ENCODE measurements around the gene CPLX3. TPM values are rescaled to one million over a fixed set of nuclear protein-coding genes. Genes with fewer than 3 reads are reported as not detected.

CPLX3 gene
- total and polyA plus RNA-seq, 2 of the 8 experiments (the other 6 are each of a cell fraction or from before 2014, with no cell fraction given) = 0.17 TPM; not detected in 1

- TF ChIP-seq SP1 (IDR thresholded peaks at IDR 0.05; ENCODE audit: low read depth, low read length) (no peak), RXRA (IDR thresholded peaks at IDR 0.05; ENCODE audit: insufficient read depth, low read depth, low read length) (no peak), SAP30 (IDR thresholded peaks at IDR 0.05; ENCODE audit: insufficient read depth, insufficient replicate concordance, low read length) (no peak), POU5F1 (IDR thresholded peaks at IDR 0.05; ENCODE audit: low read depth, low read length) (no peak)
Measured at GRCh38 chr15:74800559-74801094, 25.8 kb upstream of the CPLX3 start (continued).

All from H1 (cell line).